HG03469 (cell line): ENCODE results near the gene IER3IP1.
"Not testable (repeated sequence)": the region's sequence is repeated elsewhere in the genome, so short reads cannot be mapped to it uniquely, and the experiment has no call there.

Source experiments
- ATAC-seq: cut with Tn5 transposase; IDR thresholded peaks from one replicate; pipeline ENCODE4 v1.9.1; 2021; ENCODE audit warnings: mild to moderate bottlenecking, moderate library complexity, moderate number of reproducible peaks; ENCODE audit not compliant: unreplicated experiment

Gene IER3IP1, protein sequence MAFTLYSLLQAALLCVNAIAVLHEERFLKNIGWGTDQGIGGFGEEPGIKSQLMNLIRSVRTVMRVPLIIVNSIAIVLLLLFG

GRCh38 chr18:47175898-47176575 lies at the start of gene IER3IP1:
IER3IP1 (minus strand) TSS chr18:47176364; CDS start chr18:47176277, 87 bp downstream.
- ATAC-seq, result peak; percentile 52

- ATAC-seq, result no peak
Observed at GRCh38 chr18:47215554-47216138, 39.5 kb upstream of the IER3IP1 start.

DNA sequence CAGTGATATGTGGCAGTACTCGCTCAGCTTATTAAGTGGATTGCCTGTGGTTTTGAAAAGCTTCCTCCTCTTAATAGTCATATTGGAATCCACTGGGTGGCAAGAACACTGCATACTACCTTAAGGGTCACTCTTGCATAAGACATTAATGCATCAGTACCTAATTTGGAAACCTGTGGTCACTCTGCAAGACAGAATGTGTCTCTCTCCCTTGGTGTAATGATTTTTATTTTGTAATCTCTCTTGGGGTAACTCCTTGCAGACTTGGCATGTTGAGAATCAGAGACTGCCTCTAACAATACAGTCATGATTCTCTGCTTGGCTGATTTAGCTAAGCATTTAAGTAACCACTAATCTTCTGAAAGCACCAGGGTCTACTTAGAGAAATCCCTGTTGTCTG lies 33.0 kb upstream of the IER3IP1 start:
- ATAC-seq, result no peak

DNA sequence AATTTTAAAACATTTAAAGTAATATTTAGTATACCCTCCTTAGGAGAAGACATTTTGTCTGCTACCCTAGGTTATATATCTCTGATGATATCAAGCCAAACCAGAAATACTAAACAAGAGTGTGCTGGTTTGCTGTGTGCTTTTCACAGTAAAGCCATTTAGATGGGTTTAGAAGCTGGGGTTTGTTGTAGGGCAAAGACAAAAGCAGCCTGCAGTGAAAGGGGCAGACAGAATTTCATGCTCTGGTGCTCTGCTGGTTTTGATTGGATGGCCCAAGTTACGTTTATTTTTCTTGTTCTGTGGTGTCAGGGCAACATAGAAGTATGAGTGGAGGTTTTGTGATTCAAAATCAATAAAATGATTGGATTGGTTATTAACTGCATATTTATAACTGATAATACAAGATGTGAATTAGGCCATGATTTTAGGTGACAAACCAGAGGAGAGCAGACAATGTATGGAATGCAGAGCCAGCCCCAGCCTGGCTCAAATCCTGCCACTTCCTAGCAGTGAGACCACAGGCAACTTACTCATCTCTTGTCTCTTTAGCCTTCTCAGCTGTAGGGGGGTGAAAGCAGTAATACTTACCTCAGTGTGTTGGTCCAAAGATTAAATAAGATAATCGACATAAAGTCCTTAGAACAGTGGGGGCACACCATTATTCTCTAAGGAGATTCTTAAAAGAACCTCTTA lies 30.9 kb upstream of the IER3IP1 start:
- no peak for ATAC-seq

DNA sequence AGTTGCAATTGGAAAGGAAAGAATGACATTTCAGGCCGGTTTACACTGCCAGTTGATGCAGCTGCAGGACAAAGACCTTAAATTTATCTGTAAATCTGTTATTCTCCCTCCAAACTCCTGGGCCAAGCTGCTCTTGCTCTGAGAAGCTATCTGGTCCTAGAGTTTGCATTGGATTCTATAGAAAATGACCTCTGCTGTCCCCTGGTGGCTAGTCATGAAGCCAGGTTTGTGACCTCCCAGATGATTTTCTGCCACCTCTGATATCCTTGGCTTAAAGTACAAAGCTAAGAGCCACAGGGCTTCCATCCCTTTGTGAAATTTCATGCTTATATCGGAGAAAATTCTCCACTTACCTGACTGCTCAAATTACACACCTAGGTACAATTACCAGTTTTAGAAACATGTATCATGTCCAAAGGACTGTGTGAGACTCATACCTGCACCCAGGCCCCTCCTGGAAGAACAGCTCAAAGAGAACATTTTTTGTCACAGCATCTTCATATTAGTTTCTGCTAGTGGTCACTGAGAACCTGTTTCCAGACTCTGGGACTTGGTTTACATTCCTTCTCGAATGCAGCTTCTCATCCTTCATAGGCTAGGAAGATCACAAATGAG lies 28.9 kb upstream of the IER3IP1 start:
- ATAC-seq, result no peak

- ATAC-seq, result no peak
Observed at GRCh38 chr18:47203626-47204464, 27.7 kb upstream of the IER3IP1 start.

- not testable (repeated sequence) for ATAC-seq
Observed at GRCh38 chr18:47195961-47196360, 19.8 kb upstream of the IER3IP1 start.

DNA sequence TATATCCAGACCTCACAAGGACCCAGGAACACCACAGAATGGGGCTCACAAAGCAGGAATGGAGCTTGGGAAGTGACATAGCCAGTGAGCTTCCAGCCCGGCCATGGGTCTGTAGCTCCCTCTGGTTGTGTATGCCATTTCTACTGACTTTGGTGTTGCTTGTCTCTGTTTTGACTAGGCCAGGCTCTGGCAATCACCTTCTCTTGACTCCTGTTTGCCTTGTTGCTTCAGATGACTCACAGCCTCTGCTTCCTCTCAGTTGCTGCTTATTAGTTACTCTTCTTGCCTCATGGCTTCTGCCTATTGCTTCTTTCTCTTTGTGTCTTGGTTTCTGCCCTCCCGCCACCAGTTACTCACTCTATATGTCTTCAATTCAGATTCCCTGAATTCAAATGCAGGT lies 15.8 kb upstream of the IER3IP1 start:
- no peak for ATAC-seq

- ATAC-seq, result no peak
Observed at GRCh38 chr18:47187721-47188120, 11.6 kb upstream of the IER3IP1 start.

DNA sequence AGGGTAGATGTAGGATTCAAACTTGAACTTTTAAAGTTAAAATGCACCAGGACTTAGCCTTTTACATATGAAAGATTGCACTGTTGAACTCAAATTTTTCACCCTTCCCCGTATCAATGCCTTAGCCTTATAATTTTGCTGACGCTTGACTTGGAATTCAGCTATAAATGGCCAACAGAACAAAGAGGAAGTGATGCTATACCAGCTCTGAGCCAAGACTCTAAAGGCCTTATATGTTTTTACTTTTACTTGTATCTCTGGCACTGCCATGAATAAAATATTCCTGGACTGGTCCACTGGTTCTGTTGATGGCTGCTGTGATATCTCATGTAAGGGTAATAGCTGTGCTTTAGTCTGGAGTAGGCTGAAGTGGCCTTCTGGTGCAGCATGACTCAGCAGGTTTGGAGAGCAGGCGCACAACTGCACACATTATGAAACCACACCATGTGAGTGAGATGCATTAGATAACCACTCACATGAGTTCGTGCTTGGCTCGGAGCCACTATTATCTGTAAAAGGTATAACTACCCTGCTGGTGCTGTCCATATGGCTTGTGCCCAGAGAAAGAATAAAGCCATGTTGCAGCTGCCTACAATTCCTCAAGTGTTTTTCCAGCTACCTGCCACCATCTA lies 8.4 kb upstream of the IER3IP1 start:
- ATAC-seq, result no peak

GRCh38 chr18:47182156-47182555 lies 6.0 kb upstream of the IER3IP1 start:
- not testable (repeated sequence) for ATAC-seq

GRCh38 chr18:47180765-47181164 lies 4.6 kb upstream of the IER3IP1 start:
- no peak for ATAC-seq

GRCh38 chr18:47179520-47179919 lies 3.4 kb upstream of the IER3IP1 start:
- no peak for ATAC-seq

- no peak for ATAC-seq
Observed at GRCh38 chr18:47175283-47175897, 774 bp downstream of the IER3IP1 start.

DNA sequence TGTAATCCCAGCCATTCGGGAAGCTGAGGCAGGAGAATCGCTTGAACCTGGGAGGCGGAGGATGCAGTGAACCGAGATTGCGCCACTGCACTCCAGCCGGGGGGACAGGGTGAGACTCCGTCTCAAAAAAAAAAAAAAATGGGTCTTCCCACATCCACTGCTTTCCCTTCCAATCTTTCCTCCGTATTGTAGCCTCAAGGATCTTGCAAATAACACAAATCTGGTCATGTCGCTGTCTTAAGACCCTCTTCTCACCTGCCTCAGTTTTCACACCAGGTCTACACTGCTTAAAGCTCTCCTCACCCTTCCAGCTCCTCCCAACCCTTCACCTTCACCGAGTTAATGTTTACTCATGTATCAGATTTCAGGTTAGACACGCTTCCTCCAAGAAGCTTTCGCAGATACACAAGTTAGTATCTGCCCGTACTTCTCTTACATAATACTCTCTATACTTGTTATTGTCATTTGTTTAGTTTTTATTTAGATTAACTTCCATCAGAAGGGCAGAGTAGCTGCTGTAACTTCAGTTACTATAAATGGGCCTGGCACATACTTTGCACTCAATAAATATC lies 1.5 kb downstream of the IER3IP1 start:
- no peak for ATAC-seq

DNA sequence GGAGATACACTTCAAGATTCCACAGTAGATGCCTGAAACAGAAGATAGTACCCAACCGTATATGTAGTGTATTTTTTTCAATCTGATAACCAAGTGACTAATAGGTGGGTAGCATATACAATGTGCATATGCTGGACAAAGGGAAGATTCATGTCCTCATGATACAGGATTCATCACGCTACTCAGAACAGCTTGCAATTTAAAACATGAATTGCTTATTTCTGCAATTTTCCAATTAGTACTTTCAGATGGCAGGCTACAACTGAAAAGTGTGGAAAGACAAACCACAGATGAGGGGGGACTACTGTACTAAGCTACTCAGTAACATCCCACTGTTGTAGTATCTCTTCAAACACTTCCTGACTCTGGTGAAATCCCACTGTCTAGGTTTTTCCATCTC lies 3.7 kb downstream of the IER3IP1 start:
- ATAC-seq, result no peak

DNA sequence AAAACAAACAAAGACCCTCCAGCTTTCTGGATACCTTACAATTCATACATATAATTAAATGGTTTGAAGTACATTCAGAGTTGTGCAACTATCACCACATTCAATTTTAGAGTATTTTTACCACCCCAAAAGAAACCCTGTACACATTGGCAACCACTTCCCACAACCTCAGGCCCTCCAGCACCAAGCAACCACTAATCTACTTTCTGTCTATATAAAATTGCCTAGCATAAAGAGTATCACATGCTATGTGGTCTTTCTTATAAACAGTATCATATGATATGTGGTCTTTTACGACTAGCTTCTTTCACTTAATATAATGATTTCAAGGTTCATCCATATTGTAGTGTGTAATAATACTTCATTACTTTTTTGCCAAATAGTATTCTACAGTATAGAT lies 7.3 kb downstream of the IER3IP1 start:
- no peak for ATAC-seq

DNA sequence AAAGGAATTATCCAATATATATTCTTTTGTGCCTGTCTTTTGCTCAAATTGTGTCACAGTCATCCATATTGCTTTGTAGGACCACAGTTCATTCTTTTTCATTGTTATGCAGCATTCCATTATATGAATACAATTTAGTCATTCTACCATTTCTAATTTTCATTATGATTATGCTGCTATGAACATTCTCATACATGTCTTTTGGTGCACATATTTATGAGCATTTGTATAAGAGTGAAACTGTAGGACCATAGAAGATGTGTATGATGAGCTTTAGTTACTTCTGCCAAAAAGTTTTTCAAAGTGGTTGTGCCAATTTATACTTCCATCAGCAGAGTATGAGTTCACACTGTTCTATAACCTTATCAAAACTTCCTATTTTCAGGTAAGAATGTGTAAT lies 7.7 kb downstream of the IER3IP1 start:
- ATAC-seq, result no peak

DNA sequence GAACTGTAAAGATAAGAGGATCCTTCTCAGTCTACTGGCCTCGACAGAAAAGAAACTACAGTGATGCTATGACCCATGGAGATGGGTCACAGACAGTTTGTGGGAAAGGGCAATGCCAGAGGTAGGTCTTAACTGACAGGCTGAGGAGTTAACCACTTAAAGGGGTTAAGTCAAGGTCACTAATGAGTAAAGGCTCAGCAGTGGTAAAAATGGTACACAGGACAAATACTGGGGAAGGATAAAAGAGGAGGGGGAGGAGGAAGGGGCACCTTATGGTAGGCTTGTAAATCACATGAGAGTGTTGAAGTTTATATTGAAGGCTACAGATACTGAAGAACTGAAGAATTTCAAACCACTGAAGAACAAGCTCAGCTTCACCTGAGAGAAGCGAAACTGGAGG lies 9.9 kb downstream of the IER3IP1 start:
- no peak for ATAC-seq
